ENCODE measurements around the gene IGF2R.

The IGF2R gene

DNA sequence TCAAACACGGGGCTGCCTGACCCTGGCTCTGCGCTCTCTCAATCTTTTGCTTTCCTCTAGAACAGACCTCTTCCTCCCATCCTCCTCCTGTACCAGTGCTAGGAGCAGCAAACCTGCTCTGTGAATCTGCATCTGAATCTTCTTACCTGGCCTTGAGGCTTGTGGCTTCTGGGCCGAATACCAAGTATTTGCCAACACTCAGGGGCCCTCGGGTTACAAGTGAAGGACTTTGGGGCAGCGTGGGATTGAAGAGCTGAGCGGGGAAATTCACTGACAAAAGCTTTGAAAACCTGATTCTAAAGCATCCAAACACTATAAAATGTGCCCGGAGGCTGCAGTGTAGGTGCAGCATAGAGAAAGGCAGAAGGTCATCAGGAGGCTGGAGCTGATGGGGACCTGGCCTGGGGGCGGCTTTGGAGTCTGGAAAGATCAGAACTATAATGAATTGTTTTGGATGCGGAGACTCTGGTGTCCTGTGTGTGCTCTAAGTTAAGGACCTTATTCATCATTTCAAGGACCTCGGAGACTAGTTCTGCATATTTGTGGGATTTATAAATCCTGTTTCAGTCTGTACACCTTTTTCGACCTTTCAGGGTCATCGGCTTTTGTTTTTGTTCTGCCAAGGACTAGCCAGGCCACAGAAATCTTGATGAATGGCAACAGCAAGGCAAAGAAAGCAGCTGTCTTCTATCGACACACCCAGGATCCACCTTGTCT lies 16.4 kb upstream of the IGF2R start:
- Histone ChIP-seq H3K79me2 (no peaks in the 10 kb centered on the region), H2AFZ (peak overlapping the region; percentile 78), H3K27ac (peak overlapping the region; percentile 45), H3K9ac (no peak overlapping the region), H3K4me2 (ENCODE audit: low read length) (no peak overlapping the region), H3K9me3 (ENCODE audit: control insufficient read depth, low read length) (no peaks in the 10 kb centered on the region), H3K4me1 (peaks cover 23% of the 10 kb centered on the region), H3K36me3 (ENCODE audit: control insufficient read depth, insufficient read depth, low read length) (no peaks in the 10 kb centered on the region), H3K4me3 (ENCODE audit: low read depth, low read length) (no peak overlapping the region), H3K27me3 (ENCODE audit: control insufficient read depth, insufficient read depth, low read length) (no peaks in the 10 kb centered on the region)
- TF ChIP-seq CTCF (IDR thresholded peaks at IDR 0.05): no peak

GRCh38 chr6:159953091-159953601 lies 15.7 kb upstream of the IGF2R start:
- H3K9me3 ChIP-seq (ENCODE audit: control insufficient read depth, low read length): no peaks in the 10 kb centered on the region
- no peaks in the 10 kb centered on the region for H3K79me2 ChIP-seq
- peak overlapping the region; percentile 45 for H3K27ac ChIP-seq
- H3K36me3 ChIP-seq (ENCODE audit: control insufficient read depth, insufficient read depth, low read length): no peaks in the 10 kb centered on the region
- peak overlapping the region; percentile 78 for H2AFZ ChIP-seq
- H3K4me1 ChIP-seq: peaks cover 18% of the 10 kb centered on the region
- no peak overlapping the region for H3K4me2 ChIP-seq (ENCODE audit: low read length)
- no peak overlapping the region for H3K9ac ChIP-seq
- no peak overlapping the region for H3K4me3 ChIP-seq (ENCODE audit: low read depth, low read length)
- H3K27me3 ChIP-seq (ENCODE audit: control insufficient read depth, insufficient read depth, low read length): no peaks in the 10 kb centered on the region
- no peak for TF ChIP-seq CTCF (IDR thresholded peaks at IDR 0.05)

GRCh38 chr6:159955945-159956361 lies 12.9 kb upstream of the IGF2R start:
- Histone ChIP-seq H3K9me3 (ENCODE audit: control insufficient read depth, low read length) (no peaks in the 10 kb centered on the region), H3K27ac (no peak overlapping the region), H3K4me3 (ENCODE audit: low read depth, low read length) (no peak overlapping the region), H3K4me2 (ENCODE audit: low read length) (no peak overlapping the region), H3K36me3 (ENCODE audit: control insufficient read depth, insufficient read depth, low read length) (no peaks in the 10 kb centered on the region), H3K4me1 (peaks cover 16% of the 10 kb centered on the region), H3K9ac (no peak overlapping the region), H3K27me3 (ENCODE audit: control insufficient read depth, insufficient read depth, low read length) (no peaks in the 10 kb centered on the region), H3K79me2 (no peaks in the 10 kb centered on the region), H2AFZ (no peak overlapping the region)
- no peak for TF ChIP-seq CTCF (IDR thresholded peaks at IDR 0.05)

DNA sequence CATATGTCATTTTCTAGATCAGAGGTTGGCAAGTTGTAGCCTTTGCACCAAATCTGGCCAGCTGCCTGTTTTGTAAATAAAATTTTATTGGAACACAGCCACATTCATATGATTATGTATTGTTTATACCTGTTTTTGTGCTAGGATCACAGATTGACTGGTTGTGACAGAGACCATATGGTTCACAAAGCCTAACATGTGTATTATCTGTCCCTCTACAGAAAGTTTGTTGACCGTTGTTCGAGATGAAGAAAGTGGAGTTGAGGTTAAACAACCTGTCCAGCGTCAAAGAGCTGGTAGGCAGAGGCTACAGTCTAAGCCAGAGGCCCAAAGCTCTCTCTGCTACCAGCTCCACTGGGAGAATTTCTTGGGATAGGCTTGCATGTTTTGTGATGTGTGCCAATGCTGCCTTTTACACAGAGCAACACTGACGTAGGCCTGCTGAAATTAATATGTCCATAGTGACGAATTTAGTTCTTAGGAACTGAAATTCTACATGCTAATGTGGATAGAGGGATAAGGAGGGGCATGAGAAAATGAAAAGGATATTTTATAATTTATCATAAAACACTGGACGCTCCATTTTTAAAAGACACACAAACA lies 11.7 kb upstream of the IGF2R start:
- TF ChIP-seq CTCF (IDR thresholded peaks at IDR 0.05): no peak
- peaks cover 16% of the 10 kb centered on the region for H3K4me1 ChIP-seq
- H3K4me3 ChIP-seq (ENCODE audit: low read depth, low read length): no peak overlapping the region
- H3K4me2 ChIP-seq (ENCODE audit: low read length): no peak overlapping the region
- no peak overlapping the region for H3K9ac ChIP-seq
- no peak overlapping the region for H3K27ac ChIP-seq
- H3K36me3 ChIP-seq (ENCODE audit: control insufficient read depth, insufficient read depth, low read length): no peaks in the 10 kb centered on the region
- H3K79me2 ChIP-seq: no peaks in the 10 kb centered on the region
- no peak overlapping the region for H2AFZ ChIP-seq
- H3K27me3 ChIP-seq (ENCODE audit: control insufficient read depth, insufficient read depth, low read length): no peaks in the 10 kb centered on the region
- no peaks in the 10 kb centered on the region for H3K9me3 ChIP-seq (ENCODE audit: control insufficient read depth, low read length)

Data from parathyroid adenoma (tissue), 2 donors.